ENCODE measurements around the gene THSD7B. TPM values are rescaled to one million over a fixed set of nuclear protein-coding genes. Genes with fewer than 3 reads are reported as not detected.
A peak's percentile ranks its signal among the peaks of the same experiment; 100 is the strongest.

THSD7B gene
- polyA plus RNA-seq, 1 donor from 2014 or later: 0.46 TPM

- TF ChIP-seq RAD21 (conservative IDR thresholded peaks at IDR 0.05) (no peak), SMC3 (conservative IDR thresholded peaks at IDR 0.05; ENCODE audit: poor library complexity) (no peak), CTCF (IDR thresholded peaks at IDR 0.05; ENCODE audit: poor library complexity, severe bottlenecking) (no peak), POLR2AphosphoS5 (IDR thresholded peaks at IDR 0.05) (no peak), TAF1 (IDR thresholded peaks at IDR 0.05; ENCODE audit: low read depth) (no peak), EZH2 (IDR thresholded peaks at IDR 0.05; ENCODE audit: borderline replicate concordance, insufficient read depth, low read length, poor library complexity, severe bottlenecking) (no peak), MXI1 (conservative IDR thresholded peaks at IDR 0.05; ENCODE audit: poor library complexity, severe bottlenecking) (no peak), EP300 (conservative IDR thresholded peaks at IDR 0.05; ENCODE audit: poor library complexity, severe bottlenecking) (no peak)
- Histone ChIP-seq H3F3A (ENCODE audit: insufficient read depth, low read length, poor library complexity, severe bottlenecking) (no peaks in the 10 kb centered on the region), H3K4me2 (ENCODE audit: low read length) (no peak overlapping the region), H4K20me1 (ENCODE audit: insufficient read depth) (no peaks in the 10 kb centered on the region), H3K27ac (ENCODE audit: low read length) (no peak overlapping the region), H3K27me3 (ENCODE audit: insufficient read depth, low read depth, low read length) (no peaks in the 10 kb centered on the region), H3K9ac (ENCODE audit: low read length) (no peak overlapping the region), H2AFZ (ENCODE audit: low read depth, low read length) (no peak overlapping the region), H3K9me3 (ENCODE audit: low read length) (no peaks in the 10 kb centered on the region), H3K9me2 (ENCODE audit: insufficient read depth, low read length) (no peaks in the 10 kb centered on the region), H3K36me3 (ENCODE audit: insufficient read depth, low read length) (no peaks in the 10 kb centered on the region), H3K4me3 (ENCODE audit: low read length) (no peak overlapping the region), H3K79me2 (replicated peaks; ENCODE audit: insufficient read depth, low read length) (no peaks in the 10 kb centered on the region)
Measured at GRCh38 chr2:136919682-136920081, 154.3 kb downstream of the THSD7B start.

GRCh38 chr2:136920652-136921333 lies 155.4 kb downstream of the THSD7B start:
- Histone ChIP-seq H4K20me1 (ENCODE audit: insufficient read depth) (no peaks in the 10 kb centered on the region), H3K9ac (ENCODE audit: low read length) (no peak overlapping the region), H3K4me2 (ENCODE audit: low read length) (no peak overlapping the region), H2AFZ (ENCODE audit: low read depth, low read length) (no peak overlapping the region), H3K27ac (ENCODE audit: low read length) (no peak overlapping the region), H3K9me3 (ENCODE audit: low read length) (no peaks in the 10 kb centered on the region), H3K27me3 (ENCODE audit: insufficient read depth, low read depth, low read length) (no peaks in the 10 kb centered on the region), H3F3A (ENCODE audit: insufficient read depth, low read length, poor library complexity, severe bottlenecking) (no peaks in the 10 kb centered on the region), H3K9me2 (ENCODE audit: insufficient read depth, low read length) (no peaks in the 10 kb centered on the region), H3K36me3 (ENCODE audit: insufficient read depth, low read length) (no peaks in the 10 kb centered on the region), H3K79me2 (replicated peaks; ENCODE audit: insufficient read depth, low read length) (no peaks in the 10 kb centered on the region), H3K4me3 (ENCODE audit: low read length) (no peak overlapping the region)
- peak; percentile 61 for TF ChIP-seq SMC3 (conservative IDR thresholded peaks at IDR 0.05; ENCODE audit: poor library complexity)
- peak; percentile 45 for TF ChIP-seq CTCF (IDR thresholded peaks at IDR 0.05; ENCODE audit: poor library complexity, severe bottlenecking)
- TF ChIP-seq TAF1 (IDR thresholded peaks at IDR 0.05; ENCODE audit: low read depth): no peak
- TF ChIP-seq RAD21 (conservative IDR thresholded peaks at IDR 0.05): peak; percentile 53
- no peak for TF ChIP-seq EZH2 (IDR thresholded peaks at IDR 0.05; ENCODE audit: borderline replicate concordance, insufficient read depth, low read length, poor library complexity, severe bottlenecking)
- no peak for TF ChIP-seq REST (IDR thresholded peaks at IDR 0.05; ENCODE audit: borderline replicate concordance)
